Adipose tissue (tissue), 3 donors: ENCODE data around the gene CDK7. TPM values are rescaled to one million over a fixed set of nuclear protein-coding genes. Genes with fewer than 3 reads are reported as not detected.
"Not testable (repeated sequence)": the region's sequence is repeated elsewhere in the genome, so short reads cannot be mapped to it uniquely, and the experiment has no call there.

Experiments used
- H3K27ac ChIP-seq: one replicate; pipeline ENCODE4 v1.5.1; 2013; ENCODE audit warnings: low read depth, low read length
- WGBS, 3 donors: extraction: QIAGEN DNeasy Blood & Tissue Kit; methylation state at CpG; one replicate each; pipeline ENCODE4 v1.1.7; 2013; 5-methylcytosine and 5-hydroxymethylcytosine counted together
- polyA plus RNA-seq, 3 donors: library from polyadenylated mRNA; stranded (reverse); fragments of 200-250 nt; gene quantifications; one replicate each; pipeline ENCODE4 v1.2.3, GENCODE V29; 2013
- donor health status: healthy with polysubstance abuse.
- donor health status: Bipolar disorder and iron deficiency.
- donor health status: healthy.

CDK7 gene
- polyA plus RNA-seq, 3 donors, result 11.6 to 13.6 (median 12.7) TPM

GRCh38 chr5:69230181-69230580, 4.5 kb upstream of the CDK7 start:
- WGBS, 3 donors, result 75 to 97% (median 88%) methylated on average over 2 of the region's 2 CpGs

GRCh38 chr5:69231281-69231680, 3.4 kb upstream of the CDK7 start:
- H3K27ac ChIP-seq, result no peak overlapping the region
- 93 to 95% (median 94%) methylated on average over 6 of the region's 6 CpGs for WGBS, 3 donors

More at GRCh38 chr5:69230181-69230580, 4.5 kb upstream of the CDK7 start:
- H3K27ac ChIP-seq, result no peak overlapping the region

GRCh38 chr5:69231851-69232250, 2.8 kb upstream of the CDK7 start:
- WGBS, 3 donors, result 85 to 91% (median 87%) methylated on average over 2 of the region's 2 CpGs
- H3K27ac ChIP-seq, result no peak overlapping the region

GRCh38 chr5:69236733-69237132, 2.0 kb downstream of the CDK7 start:
- H3K27ac ChIP-seq, result not testable (repeated sequence)
- 93 to 95% (median 95%) methylated on average over 9 of the region's 9 CpGs for WGBS, 3 donors

- WGBS, 3 donors, result 75 to 86% (median 86%) methylated on average over 3 of the region's 3 CpGs
- H3K27ac ChIP-seq, result no peak overlapping the region
Observed at GRCh38 chr5:69237877-69238276, 3.2 kb downstream of the CDK7 start.

- H3K27ac ChIP-seq, result no peak overlapping the region
- WGBS, 3 donors, result 83 to 89% (median 85%) methylated on average over 6 of the region's 6 CpGs
Observed at GRCh38 chr5:69238760-69239251, 4.1 kb downstream of the CDK7 start.

GRCh38 chr5:69242215-69242927, 7.7 kb downstream of the CDK7 start:
- 70 to 93% (median 91%) methylated on average over 8 of the region's 8 CpGs for WGBS, 3 donors
- no peak overlapping the region for H3K27ac ChIP-seq

GRCh38 chr5:69245031-69245430, 10.3 kb downstream of the CDK7 start:
- 80 to 98% (median 96%) methylated on average over 3 to 5 of the region's 5 CpGs for WGBS, 3 donors
- H3K27ac ChIP-seq, result no peak overlapping the region

GRCh38 chr5:69248019-69248418, 13.3 kb downstream of the CDK7 start:
- 96 to 99% (median 96%) methylated on average over 2 of the region's 2 CpGs for WGBS, 3 donors
- no peak overlapping the region for H3K27ac ChIP-seq

GRCh38 chr5:69250593-69250992, 15.9 kb downstream of the CDK7 start:
- H3K27ac ChIP-seq, result no peak overlapping the region
- 92 to 98% (median 95%) methylated on average over 2 of the region's 2 CpGs for WGBS, 3 donors

GRCh38 chr5:69252437-69252836, 17.8 kb downstream of the CDK7 start:
- 83 to 91% (median 90%) methylated on average over 3 of the region's 3 CpGs for WGBS, 3 donors
- H3K27ac ChIP-seq, result no peak overlapping the region

- H3K27ac ChIP-seq, result not testable (repeated sequence)
- 94 to 95% (median 94%) methylated on average over 4 of the region's 4 CpGs for WGBS, 3 donors
Observed at GRCh38 chr5:69255940-69256339, 21.3 kb downstream of the CDK7 start.

- 100% methylated on average over 1 of the region's 1 CpG for WGBS, 3 donors
- H3K27ac ChIP-seq, result no peak overlapping the region
Observed at GRCh38 chr5:69257577-69257976, 22.9 kb downstream of the CDK7 start.

GRCh38 chr5:69261034-69261433, 26.3 kb downstream of the CDK7 start:
- 96 to 100% (median 100%) methylated on average over 1 of the region's 1 CpG for WGBS, 3 donors
- no peak overlapping the region for H3K27ac ChIP-seq

- whole genome bisulfite sequencing, 3 donors, result 84 to 91% (median 85%) methylated on average over 11 of the region's 11 CpGs
Observed at GRCh38 chr5:69265931-69266330, 31.2 kb downstream of the CDK7 start.

GRCh38 chr5:69268899-69269298, 34.2 kb downstream of the CDK7 start:
- 80 to 95% (median 87%) methylated on average over 5 of the region's 5 CpGs for WGBS, 3 donors

More at GRCh38 chr5:69265931-69266330, 31.2 kb downstream of the CDK7 start:
- H3K27ac ChIP-seq, result no peak overlapping the region

GRCh38 chr5:69270840-69271239, 36.2 kb downstream of the CDK7 start:
- 63 to 88% (median 86%) methylated on average over 1 of the region's 1 CpG for WGBS, 3 donors
- H3K27ac ChIP-seq, result no peak overlapping the region

More at GRCh38 chr5:69268899-69269298, 34.2 kb downstream of the CDK7 start:
- H3K27ac ChIP-seq, result no peak overlapping the region

GRCh38 chr5:69271376-69271775, 36.7 kb downstream of the CDK7 start:
- H3K27ac ChIP-seq, result no peak overlapping the region
- WGBS, 3 donors, result 63 to 77% (median 73%) methylated on average over 4 of the region's 4 CpGs

GRCh38 chr5:69275563-69275962, 40.9 kb downstream of the CDK7 start:
- H3K27ac ChIP-seq, result no peak overlapping the region

More at GRCh38 chr5:69275563-69275962, 40.9 kb downstream of the CDK7 start:
- WGBS, 3 donors, result 97 to 99% (median 98%) methylated on average over 7 of the region's 7 CpGs
